ENCODE measurements around the gene P4HA1.
A peak's percentile ranks its signal among the peaks of the same experiment; 100 is the strongest.

The P4HA1 gene

GRCh38 chr10:73131301-73131700 is 34.6 kb upstream of the P4HA1 start:
- no peak for TF ChIP-seq CTCF (IDR thresholded peaks at IDR 0.05; ENCODE audit: insufficient read depth, low read depth, low read length, missing control alignments)
- no peak overlapping the region for H3K4me3 ChIP-seq (ENCODE audit: low read length)
- peak; percentile 75 for DNase-seq (ENCODE audit: low read depth)

GRCh38 chr10:73126343-73126742 is 29.7 kb upstream of the P4HA1 start:
- no peak for TF ChIP-seq CTCF (IDR thresholded peaks at IDR 0.05; ENCODE audit: insufficient read depth, low read depth, low read length, missing control alignments)
- peak; percentile 45 for DNase-seq (ENCODE audit: low read depth)

GRCh38 chr10:73119952-73120351 is 23.3 kb upstream of the P4HA1 start:
- no peak for TF ChIP-seq CTCF (IDR thresholded peaks at IDR 0.05; ENCODE audit: insufficient read depth, low read depth, low read length, missing control alignments)
- H3K4me3 ChIP-seq (ENCODE audit: low read length): no peak overlapping the region
- no peak for DNase-seq (ENCODE audit: low read depth)

More at GRCh38 chr10:73126343-73126742, 29.7 kb upstream of the P4HA1 start:
- H3K4me3 ChIP-seq (ENCODE audit: low read length): no peak overlapping the region

- DNase-seq (ENCODE audit: low read depth): peak; percentile 20
- no peak overlapping the region for H3K4me3 ChIP-seq (ENCODE audit: low read length)
- no peak for TF ChIP-seq CTCF (IDR thresholded peaks at IDR 0.05; ENCODE audit: insufficient read depth, low read depth, low read length, missing control alignments)
Observed at GRCh38 chr10:73119457-73119856, 22.8 kb upstream of the P4HA1 start.

- no peak overlapping the region for H3K4me3 ChIP-seq (ENCODE audit: low read length)
- no peak for TF ChIP-seq CTCF (IDR thresholded peaks at IDR 0.05; ENCODE audit: insufficient read depth, low read depth, low read length, missing control alignments)
- DNase-seq (ENCODE audit: low read depth): peak; percentile 80
Observed at GRCh38 chr10:73117976-73118743, 21.5 kb upstream of the P4HA1 start.

- no peak for DNase-seq (ENCODE audit: low read depth)
Observed at GRCh38 chr10:73116017-73116416, 19.4 kb upstream of the P4HA1 start.

More at GRCh38 chr10:73116017-73116416, 19.4 kb upstream of the P4HA1 start:
- no peak for TF ChIP-seq CTCF (IDR thresholded peaks at IDR 0.05; ENCODE audit: insufficient read depth, low read depth, low read length, missing control alignments)
- H3K4me3 ChIP-seq (ENCODE audit: low read length): no peak overlapping the region
